ENCODE data around the gene RNF168.
"Not testable (repeated sequence)": the region's sequence is repeated elsewhere in the genome, so short reads cannot be mapped to it uniquely, and the experiment has no call there.

DNA sequence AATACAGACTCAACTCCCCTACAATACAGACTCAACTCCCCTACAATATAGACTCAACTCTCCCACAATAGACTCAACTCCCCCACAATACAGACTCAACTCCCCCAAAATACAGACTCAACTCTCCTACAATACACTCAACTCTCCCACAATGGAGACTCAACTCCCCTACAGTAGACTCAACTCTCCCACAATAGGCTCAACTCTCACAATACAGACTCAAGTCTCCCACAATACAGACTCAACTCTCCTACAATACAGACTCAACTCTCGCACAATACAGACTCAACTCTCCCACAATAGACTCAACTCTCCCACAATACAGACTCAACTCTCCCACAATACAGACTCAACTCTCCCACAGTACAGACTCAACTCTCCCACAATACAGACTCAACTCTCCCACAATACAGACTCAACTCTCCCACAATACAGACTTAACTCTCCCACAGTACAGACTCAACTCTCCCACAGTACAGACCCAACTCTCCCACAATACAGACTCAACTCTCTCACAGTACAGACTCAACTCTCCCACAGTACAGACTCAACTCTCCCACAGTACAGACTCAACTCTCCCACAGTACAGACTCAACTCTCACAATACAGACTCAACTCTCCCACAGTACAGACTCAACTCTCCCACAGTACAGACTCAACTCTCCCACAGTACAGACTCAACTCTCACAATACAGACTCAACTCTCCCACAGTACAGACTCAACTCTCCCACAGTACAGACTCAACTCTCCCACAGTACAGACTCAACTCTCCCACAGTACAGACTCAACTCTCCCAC is 40.7 kb downstream of the RNF168 start:
- TF ChIP-seq, protein P1, sequence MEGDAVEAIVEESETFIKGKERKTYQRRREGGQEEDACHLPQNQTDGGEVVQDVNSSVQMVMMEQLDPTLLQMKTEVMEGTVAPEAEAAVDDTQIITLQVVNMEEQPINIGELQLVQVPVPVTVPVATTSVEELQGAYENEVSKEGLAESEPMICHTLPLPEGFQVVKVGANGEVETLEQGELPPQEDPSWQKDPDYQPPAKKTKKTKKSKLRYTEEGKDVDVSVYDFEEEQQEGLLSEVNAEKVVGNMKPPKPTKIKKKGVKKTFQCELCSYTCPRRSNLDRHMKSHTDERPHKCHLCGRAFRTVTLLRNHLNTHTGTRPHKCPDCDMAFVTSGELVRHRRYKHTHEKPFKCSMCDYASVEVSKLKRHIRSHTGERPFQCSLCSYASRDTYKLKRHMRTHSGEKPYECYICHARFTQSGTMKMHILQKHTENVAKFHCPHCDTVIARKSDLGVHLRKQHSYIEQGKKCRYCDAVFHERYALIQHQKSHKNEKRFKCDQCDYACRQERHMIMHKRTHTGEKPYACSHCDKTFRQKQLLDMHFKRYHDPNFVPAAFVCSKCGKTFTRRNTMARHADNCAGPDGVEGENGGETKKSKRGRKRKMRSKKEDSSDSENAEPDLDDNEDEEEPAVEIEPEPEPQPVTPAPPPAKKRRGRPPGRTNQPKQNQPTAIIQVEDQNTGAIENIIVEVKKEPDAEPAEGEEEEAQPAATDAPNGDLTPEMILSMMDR (IDR thresholded peaks at IDR 0.05; ENCODE audit: low read length) = not testable (repeated sequence)
- TF ChIP-seq EZH2 (optimal IDR thresholded peaks at IDR 0.05; ENCODE audit: low read depth, low read length) = not testable (repeated sequence)
